Endothelial cell of umbilical vein (primary cell): ENCODE results near the gene CENPB. TPM values are rescaled to one million over a fixed set of nuclear protein-coding genes. Genes with fewer than 3 reads are reported as not detected.

Experiments used
- BruUV-seq: library from RNA; stranded (reverse); fragments of 400-500 nt; replicated peaks from 2 replicates; lab custom pipeline; 2021; lab: Mats Ljungman, UMichigan
- CTCF ChIA-PET: fragments of 300-600, 350-600 bp; sonication (Branson Sonifier 250); formaldehyde crosslinking; loops from one replicate; lab custom pipeline; 2021; ENCODE audit warnings: antibody characterized with exemption, inconsistent platforms; lab: Charles Lee
- POLR2A ChIA-PET: fragments of 300-600, 350-600 bp; sonication (Branson Sonifier 250); formaldehyde crosslinking; loops from one replicate; lab custom pipeline; 2021; ENCODE audit warnings: antibody characterized with exemption, inconsistent platforms; lab: Charles Lee
- DNase-seq: peaks from one replicate; pipeline ENCODE4 v3.0.0-alpha.2; 2011; ENCODE audit warnings: low read depth, low spot score
- FAIRE-seq: peaks from 2 replicates; lab custom pipeline; 2011; peaks lifted over from hg19 to GRCh38; lab: Jason Lieb, UNC
- H2AFZ ChIP-seq: 2 replicates; pipeline ENCODE4 v1.6.0; 2012; ENCODE audit warnings: low read depth, low read length, control low read depth, inconsistent platforms
- H3K27ac ChIP-seq: 2 replicates; pipeline ENCODE4 v1.5.1; 2011; ENCODE audit warnings: low read depth, mild to moderate bottlenecking, control low read depth, low read length, moderate library complexity; ENCODE audit not compliant: insufficient read depth
- H3K27me3 ChIP-seq, 2 experiments: 2 replicates each; pipeline versions ENCODE4 v1.6.0 to v1.6.1; 2011; ENCODE audit warnings: low read length in 2 of 2, mixed read lengths in 1 of 2; ENCODE audit not compliant: control insufficient read depth in 2 of 2, insufficient read depth in 2 of 2
- H3K36me3 ChIP-seq, 2 experiments: 2 replicates in 1 of 2; 3 replicates in 1 of 2; pipeline ENCODE4 v1.5.1; 2011; ENCODE audit warnings: low read length in 2 of 2, mild to moderate bottlenecking in 1 of 2, moderate library complexity in 1 of 2; ENCODE audit not compliant: control insufficient read depth in 2 of 2, insufficient read depth in 2 of 2; ENCODE audit errors: extremely low read depth in 1 of 2
- H3K4me1 ChIP-seq: 3 replicates; pipeline ENCODE4 v1.5.1; 2011; ENCODE audit warnings: mild to moderate bottlenecking, low read length; ENCODE audit not compliant: control insufficient read depth, insufficient read depth; ENCODE audit errors: extremely low read depth
- H3K4me2 ChIP-seq: 2 replicates; pipeline ENCODE4 v1.6.1; 2011; ENCODE audit warnings: low read length, control low read depth, mixed read lengths; ENCODE audit not compliant: insufficient read depth
- H3K4me3 ChIP-seq, 3 experiments: fragments of 200-600 bp in 1 of 3; sonication (generic), shearing (Covaris generic) in 1 of 3; replicated peaks in 1 of 3; 2 replicates each; pipeline ENCODE4 v1.5.1; 2011 to 2016; ENCODE audit warnings: control low read depth in 3 of 3, low read length in 3 of 3, mild to moderate bottlenecking in 2 of 3, inconsistent platforms in 1 of 3, low read depth in 1 of 3, moderate library complexity in 1 of 3; ENCODE audit not compliant: insufficient read depth in 1 of 3
- H3K79me2 ChIP-seq: 2 replicates; pipeline ENCODE4 v1.6.0; 2012; ENCODE audit warnings: low read length, inconsistent platforms; ENCODE audit not compliant: control insufficient read depth, insufficient read depth
- H3K9ac ChIP-seq: replicated peaks from 2 replicates; pipeline ENCODE3; 2011; ENCODE audit warnings: low read length, control low read depth; ENCODE audit not compliant: insufficient read depth; ENCODE audit errors: extremely low read depth
- H3K9me1 ChIP-seq: replicated peaks from 3 replicates; pipeline ENCODE4 v1.6.0; 2011; ENCODE audit warnings: mild to moderate bottlenecking, low read length; ENCODE audit not compliant: control insufficient read depth, insufficient read depth; ENCODE audit errors: extremely low read depth
- H3K9me3 ChIP-seq: replicated peaks from 2 replicates; pipeline ENCODE4 v1.5.1; 2012; ENCODE audit warnings: low read length, inconsistent platforms; ENCODE audit not compliant: control insufficient read depth, insufficient read depth
- H4K20me1 ChIP-seq: replicated peaks from 2 replicates; pipeline ENCODE3; 2011; ENCODE audit warnings: mild to moderate bottlenecking, low read length; ENCODE audit not compliant: control insufficient read depth, insufficient read depth; ENCODE audit errors: extremely low read depth
- CTCF ChIP-seq, 2 donors: IDR thresholded peaks; 1 replicate in 1 of 2; 2 replicates in 1 of 2; pipeline ENCODE4 v1.5.1; 2011; ENCODE audit warnings: low read length in 2 of 2, mild to moderate bottlenecking in 2 of 2, moderate library complexity in 2 of 2, control low read depth in 1 of 2, inconsistent platforms in 1 of 2, low read depth in 1 of 2; ENCODE audit not compliant: insufficient read depth in 1 of 2; ENCODE audit errors: extremely low read depth in 1 of 2
- FOS ChIP-seq: IDR thresholded peaks from 2 replicates; pipeline ENCODE4 v1.6.1; 2011; ENCODE audit warnings: mild to moderate bottlenecking, low read length, moderate library complexity, borderline replicate concordance; ENCODE audit not compliant: insufficient read depth
- POLR2A ChIP-seq: IDR thresholded peaks from 2 replicates; pipeline ENCODE4 v1.6.1; 2012; ENCODE audit warnings: low read depth, mild to moderate bottlenecking, control low read depth, low read length
- dilution Hi-C: fragments of 300-500 bp; cut with MboI; formaldehyde crosslinking; loops from one replicate; pipeline ENCODE4 v1.15.0; 2019; ENCODE audit warnings: low sequenced_read_pairs; ENCODE audit not compliant: extremely low pct_ligation_motif_present
- intact Hi-C: fragments of 100-400 bp; cut with micrococcal nuclease; formaldehyde crosslinking; loops from one replicate; pipeline ENCODE4 v1.10.0; 2022
- polyA plus RNA-seq, 4 experiments: library from polyadenylated mRNA; depleted of rRNA in 3 of 4; stranded (reverse) in 3 of 4; unstranded in 1 of 4; fragments of >200 nt; gene quantifications; 2 replicates each; pipeline versions ENCODE4 v1.2.1 to v1.2.3, GENCODE V29; 2011 to 2012; ENCODE audit warnings: missing spikeins in 1 of 4
- total RNA-seq: library from RNA; stranded (reverse); gene quantifications from 2 replicates; pipeline ENCODE4 v1.2.3, GENCODE V29; 2021

Gene CENPB
- total and polyA plus RNA-seq, 2 donors (not counting 3 experiments of a cell fraction or from before 2014, with no cell fraction given), result 30.4 to 90.3 TPM

- CTCF ChIA-PET, result interaction anchor here (0.7 to 5.7 kb wide), 24 partner anchors 10 to 473 kb away, joined by 3 to 76 read pairs (median 7); partner anchors contain the start of genes ADISSP, AP5S1, CENPB and HSPA12B
- POLR2A ChIA-PET, result no interaction called here
These were observed 33.4 kb downstream of the CENPB start for GRCh38 chr20:3753098-3753497.

More at GRCh38 chr20:3753098-3753497, 33.4 kb downstream of the CENPB start:
- Histone ChIP-seq H2AFZ (no peak overlapping the region), H3K27ac (no peak overlapping the region), H3K4me3 (no peak overlapping the region), H3K27me3 (no peaks in the 10 kb centered on the region), H3K4me2 (no peak overlapping the region), H3K36me3 (peaks cover 0 to 10% of the 10 kb centered on the region in 2 experiments), H3K9me3 (no peaks in the 10 kb centered on the region), H3K79me2 (no peaks in the 10 kb centered on the region), H4K20me1 (no peaks in the 10 kb centered on the region), H3K9ac (no peak overlapping the region), H3K4me1 (no peaks in the 10 kb centered on the region), H3K9me1 (no peaks in the 10 kb centered on the region)
- TF ChIP-seq FOS (no peak), POLR2A (peak; percentile 55), CTCF (IDR thresholded peaks at IDR 0.05; ENCODE audit: extremely low read depth in 1 of 2, insufficient read depth in 1 of 2, low read depth in 1 of 2, low read length in 2 of 2) (peak; percentile 79 to 89)
- DNase-seq (peak; percentile 66), FAIRE-seq (peak; percentile 88)
- BruUV-seq, result no TSS peak
- intact Hi-C loops (loop anchor here (1.0 to 5.0 kb wide), 5 partner anchors 15 to 102 kb away; partner anchors contain the start of gene SPEF1), dilution Hi-C loops (no loop called here)
